Dermis microvascular lymphatic vessel endothelial cell (primary cell): ENCODE results near the gene STRA6. TPM values are rescaled to one million over a fixed set of nuclear protein-coding genes. Genes with fewer than 3 reads are reported as not detected.

Experiments used
- DNase-seq, 2 donors: peaks; one replicate each; pipeline versions ENCODE4 v3.0.0 to v3.0.0-alpha.2; 2010; ENCODE audit warnings: low read depth in 2 of 2
- total RNA-seq: library from RNA; depleted of rRNA; stranded (reverse); fragments of >200 nt; gene quantifications from 2 replicates; pipeline ENCODE4 v1.2.1, GENCODE V29; 2014

Gene STRA6, protein sequence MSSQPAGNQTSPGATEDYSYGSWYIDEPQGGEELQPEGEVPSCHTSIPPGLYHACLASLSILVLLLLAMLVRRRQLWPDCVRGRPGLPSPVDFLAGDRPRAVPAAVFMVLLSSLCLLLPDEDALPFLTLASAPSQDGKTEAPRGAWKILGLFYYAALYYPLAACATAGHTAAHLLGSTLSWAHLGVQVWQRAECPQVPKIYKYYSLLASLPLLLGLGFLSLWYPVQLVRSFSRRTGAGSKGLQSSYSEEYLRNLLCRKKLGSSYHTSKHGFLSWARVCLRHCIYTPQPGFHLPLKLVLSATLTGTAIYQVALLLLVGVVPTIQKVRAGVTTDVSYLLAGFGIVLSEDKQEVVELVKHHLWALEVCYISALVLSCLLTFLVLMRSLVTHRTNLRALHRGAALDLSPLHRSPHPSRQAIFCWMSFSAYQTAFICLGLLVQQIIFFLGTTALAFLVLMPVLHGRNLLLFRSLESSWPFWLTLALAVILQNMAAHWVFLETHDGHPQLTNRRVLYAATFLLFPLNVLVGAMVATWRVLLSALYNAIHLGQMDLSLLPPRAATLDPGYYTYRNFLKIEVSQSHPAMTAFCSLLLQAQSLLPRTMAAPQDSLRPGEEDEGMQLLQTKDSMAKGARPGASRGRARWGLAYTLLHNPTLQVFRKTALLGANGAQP
- under 0.01 TPM in 1 of 2 replicates, not detected in the other for total RNA-seq

DNA sequence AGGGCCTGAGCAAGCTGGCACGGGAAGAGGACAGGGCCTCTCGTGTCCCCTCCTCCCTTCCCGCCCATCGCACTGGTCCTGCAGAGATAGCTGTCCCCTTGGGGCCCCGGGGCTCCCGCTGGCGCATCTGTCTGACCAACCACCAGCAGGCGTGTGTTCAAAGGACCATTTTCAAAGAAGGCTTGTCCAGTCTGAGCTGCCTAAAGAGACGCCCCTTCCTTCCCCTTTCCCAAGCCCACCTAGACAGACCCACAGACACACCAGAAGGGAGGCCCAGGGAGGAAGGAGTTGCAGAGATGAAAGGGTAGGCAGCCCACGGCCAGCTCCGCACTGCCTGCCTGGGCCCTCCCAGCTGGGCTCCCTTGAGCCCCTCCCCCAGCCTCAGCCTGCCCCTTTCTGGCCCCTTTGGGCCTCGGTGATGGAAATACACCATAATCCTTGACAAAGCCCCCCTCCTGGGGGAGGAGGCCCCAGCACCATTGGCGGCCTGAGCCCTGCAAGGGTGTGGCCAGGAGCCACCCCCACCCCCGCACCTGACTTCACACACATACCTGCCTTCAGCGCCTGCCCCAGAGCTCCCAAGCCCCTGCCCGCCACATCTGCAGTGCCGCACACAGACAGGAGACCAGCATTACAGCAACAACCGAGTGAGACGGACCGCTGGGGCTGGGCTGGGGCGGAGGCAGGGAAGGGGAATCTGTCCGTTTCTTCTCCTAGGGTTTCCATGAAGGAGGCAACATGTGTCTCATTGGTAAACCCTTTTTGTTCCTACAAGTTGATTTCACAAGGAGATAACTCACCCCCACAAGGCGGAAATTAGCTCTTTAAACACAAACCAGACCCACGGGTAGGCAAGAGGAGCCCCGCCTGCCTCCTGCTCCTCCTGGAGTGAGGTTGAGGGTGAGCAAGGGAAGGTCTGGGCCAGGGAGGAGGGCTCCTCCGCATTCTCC, at the start of gene STRA6:
Gene STRA6 (minus strand): TSS at position 336 of the 950 bp plus-strand sequence. CDS start 520 bp downstream, outside the sequence.
- DNase-seq = no peak

DNA sequence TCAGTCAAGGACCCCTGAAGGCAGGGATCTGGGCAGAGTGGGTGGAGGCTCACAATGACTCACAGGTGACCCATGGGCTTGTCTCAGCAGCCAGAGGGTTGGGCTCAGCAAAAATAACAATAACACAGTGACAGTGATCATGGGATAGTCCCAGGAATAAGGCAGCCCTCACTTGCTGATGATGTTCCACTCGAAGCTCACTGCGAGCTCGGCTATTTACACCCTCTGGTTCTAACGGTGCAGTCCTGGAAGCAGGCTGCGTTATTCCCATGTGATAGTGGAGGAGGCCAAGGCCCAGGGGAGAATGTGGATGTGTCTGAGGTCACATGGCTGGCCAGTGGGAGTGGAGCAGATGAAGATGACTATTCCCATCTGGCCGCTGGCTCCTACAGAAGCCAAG, 49.7 kb upstream of the STRA6 start:
- DNase-seq = no peak

DNA sequence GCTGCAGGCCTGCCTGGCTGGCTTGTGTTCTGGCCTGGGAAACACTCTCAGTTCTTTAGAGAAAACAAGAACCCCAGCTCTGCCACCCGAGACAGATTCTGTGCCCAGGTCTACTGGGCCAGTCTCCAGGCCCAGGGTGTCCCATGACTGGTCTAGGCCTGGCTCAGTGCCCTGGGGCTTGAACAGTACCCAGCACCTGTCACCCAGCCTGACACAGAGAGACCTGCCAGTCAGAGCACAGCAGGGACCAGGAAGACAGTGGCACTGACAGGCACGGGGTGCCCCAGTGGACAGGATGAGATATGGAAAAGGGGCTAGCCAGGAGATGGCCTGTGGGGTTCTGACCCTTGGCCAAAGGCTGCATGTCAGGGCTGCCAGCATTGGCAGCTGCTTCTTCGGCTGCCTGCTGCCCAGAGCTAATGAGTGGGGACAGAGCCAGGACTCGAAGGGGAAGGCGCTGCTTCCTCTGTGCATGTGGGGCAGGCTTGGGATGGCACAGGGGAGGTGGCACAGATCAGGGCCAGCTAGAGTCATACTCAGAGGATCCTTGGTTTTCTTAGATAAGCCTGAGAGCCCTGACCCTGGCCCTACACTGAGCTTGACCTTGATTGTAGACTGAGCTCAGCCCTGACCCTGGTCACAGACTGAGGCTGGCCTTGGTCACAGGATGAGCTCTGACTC, 48.7 kb upstream of the STRA6 start:
- no peak for DNase-seq

DNA sequence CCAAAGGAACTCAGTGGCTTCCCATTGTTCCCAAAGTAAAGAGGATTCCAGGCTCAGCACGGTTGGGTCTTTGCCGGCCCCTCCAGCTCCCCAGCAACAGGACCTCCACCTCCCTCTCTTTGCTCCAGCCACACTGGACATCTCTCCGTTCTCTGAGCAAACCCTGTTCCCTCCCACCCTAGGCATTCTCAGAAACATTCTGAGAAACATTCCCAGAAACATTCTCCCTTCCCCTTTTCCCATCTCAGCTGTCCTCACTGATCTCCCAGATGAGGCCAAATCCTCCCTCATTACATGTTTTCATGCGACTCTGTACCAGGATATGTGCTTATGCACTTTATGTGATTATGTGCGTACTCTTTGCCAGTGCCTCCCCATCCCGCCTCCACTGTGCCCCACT, 47.7 kb upstream of the STRA6 start:
- no peak for DNase-seq

DNA sequence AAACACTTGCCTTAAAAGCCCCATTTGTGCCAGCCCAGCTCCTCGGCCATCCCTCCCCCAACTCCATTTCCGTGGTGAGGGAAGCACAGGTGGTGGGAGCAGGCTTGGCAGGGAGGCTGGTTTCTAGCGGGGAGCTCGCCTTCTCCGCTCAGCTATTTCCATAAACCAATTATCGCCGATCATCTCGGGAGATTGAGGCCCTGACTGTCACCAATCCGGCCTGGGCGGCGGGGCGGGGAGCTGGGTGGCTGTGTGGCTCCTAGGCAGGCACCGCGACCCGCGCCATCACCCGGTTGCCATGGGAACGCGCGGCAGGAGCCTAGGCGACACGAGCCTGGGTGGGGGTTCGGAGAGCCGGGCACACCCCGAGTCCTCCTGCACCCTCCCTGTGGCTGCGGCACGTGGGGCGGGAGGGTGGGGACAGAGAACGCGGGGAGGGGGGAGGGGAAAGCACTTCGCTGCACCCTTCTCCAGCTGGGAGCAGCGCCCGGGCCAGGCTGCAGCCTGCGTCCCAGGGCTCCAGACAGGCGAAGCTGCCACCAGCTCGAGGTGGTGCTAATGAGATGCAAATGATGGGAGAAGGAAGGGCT, 42.9 kb upstream of the STRA6 start:
- no peak for DNase-seq

DNA sequence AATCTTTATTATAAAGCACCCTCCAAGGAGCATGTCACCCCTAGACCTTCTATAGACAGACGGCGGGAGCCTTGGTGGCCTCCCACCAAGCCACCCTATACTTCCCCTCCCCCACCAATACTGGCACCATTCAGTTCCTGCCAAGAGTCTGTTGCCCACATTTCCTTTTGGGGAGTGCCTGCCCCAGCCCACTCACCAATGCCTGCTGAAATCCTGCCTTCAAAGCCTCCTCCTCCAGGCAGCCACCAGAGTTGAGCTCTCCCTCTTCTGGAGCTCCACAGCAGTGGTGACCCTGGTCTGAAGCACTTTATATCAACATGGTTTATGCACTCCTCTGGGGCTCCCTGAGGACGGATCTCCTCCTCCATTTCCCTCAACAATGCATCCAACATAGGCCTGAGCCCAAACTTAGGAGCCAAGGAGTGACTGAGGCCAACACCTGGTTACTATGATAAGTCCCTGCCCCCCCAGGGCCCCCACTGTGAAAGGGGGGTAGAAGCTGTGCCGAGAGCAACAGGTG, 42.3 kb upstream of the STRA6 start:
- no peak for DNase-seq

DNA sequence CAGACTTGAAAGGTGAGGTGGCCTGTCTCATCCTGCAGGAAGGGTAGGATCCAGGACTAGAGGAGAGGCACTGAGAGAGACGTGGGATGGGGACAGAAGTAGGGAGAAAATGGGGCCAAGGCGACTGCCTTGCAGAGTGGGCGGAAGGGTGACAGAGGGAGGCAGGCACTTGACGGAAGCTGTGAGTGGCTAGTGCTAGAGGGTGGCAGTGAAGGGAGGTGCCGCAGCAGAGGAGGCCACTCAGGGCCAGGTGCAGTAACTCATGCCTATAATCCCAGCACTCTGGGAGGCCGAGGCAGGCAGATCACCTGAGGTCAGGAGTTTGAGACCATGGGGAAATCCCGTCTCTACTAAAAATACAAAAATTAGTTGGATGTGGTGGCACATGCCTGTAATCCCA, 40.8 kb upstream of the STRA6 start:
- DNase-seq = no peak

DNA sequence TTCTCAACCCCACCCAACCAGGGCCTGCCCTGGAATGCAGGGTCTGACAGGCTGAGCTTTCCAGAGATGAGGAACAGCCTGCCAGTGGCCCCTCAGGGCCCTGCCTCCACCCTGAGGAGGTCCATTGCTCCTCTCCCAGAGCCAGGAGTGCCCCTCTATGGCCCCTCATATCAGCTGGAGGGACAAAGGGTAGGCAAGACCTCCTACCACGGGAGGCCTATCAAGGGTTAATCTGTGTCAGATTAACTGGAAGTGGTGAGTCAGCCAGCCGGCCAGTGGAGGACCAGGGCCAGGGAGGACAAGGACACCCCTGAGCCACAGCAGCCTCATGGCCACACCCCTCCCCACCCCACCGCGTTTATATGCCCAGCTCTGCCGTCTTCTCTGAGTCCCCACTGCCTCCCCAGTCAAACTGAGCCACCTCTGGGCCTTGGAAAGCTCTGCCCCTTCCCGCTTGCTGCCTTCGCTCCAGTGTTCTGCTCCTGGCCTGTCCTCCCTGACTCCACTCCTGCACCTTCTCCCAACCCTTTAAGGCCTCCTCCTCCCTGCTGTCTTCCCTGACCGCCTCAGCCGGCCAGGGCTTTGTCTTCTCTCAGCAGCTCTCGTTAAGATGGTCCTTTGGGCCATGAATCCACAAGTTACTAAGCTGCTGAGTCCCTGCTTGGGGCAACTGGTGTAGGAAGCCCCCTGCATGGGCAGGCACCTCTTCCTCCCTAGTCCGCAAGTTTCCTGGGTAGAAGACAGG, 40.0 kb upstream of the STRA6 start:
- peak in 1 of 2 donors; percentile 44 for DNase-seq

DNA sequence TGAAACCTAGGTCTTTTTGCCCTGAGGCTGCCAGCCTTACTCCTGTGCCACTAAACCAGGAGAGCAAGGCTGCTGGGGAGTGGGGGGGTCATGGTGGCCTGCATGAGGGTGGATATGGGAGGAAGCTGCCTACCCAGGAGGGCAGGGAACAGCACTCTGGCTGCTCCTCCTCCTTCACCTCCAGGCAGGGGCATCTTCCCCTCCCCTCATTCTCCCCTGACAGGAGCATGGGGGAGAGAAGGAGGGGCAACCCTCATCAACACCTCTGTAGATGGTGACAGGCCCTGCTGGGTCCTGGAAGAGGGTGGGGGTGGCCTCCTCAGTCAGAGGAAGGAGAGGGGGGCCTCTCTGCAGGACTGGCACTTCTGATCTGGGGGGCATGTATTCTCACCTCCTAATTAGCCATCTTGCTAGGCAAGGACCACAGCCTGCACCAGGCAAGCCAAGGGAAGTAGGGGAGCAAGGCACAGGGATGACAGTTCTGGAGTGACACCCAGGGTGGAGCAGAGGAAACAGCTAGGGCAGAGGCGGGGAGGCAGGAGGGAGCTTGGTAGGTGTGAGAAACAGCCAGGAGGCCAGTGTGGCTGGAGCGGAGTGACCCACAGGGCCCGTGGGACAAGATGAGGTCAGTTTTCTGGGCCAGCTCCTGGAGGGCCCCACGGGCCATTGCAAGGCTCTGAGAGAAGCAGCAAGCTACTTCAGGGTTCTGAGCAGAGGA, 38.5 kb upstream of the STRA6 start:
- no peak for DNase-seq

DNA sequence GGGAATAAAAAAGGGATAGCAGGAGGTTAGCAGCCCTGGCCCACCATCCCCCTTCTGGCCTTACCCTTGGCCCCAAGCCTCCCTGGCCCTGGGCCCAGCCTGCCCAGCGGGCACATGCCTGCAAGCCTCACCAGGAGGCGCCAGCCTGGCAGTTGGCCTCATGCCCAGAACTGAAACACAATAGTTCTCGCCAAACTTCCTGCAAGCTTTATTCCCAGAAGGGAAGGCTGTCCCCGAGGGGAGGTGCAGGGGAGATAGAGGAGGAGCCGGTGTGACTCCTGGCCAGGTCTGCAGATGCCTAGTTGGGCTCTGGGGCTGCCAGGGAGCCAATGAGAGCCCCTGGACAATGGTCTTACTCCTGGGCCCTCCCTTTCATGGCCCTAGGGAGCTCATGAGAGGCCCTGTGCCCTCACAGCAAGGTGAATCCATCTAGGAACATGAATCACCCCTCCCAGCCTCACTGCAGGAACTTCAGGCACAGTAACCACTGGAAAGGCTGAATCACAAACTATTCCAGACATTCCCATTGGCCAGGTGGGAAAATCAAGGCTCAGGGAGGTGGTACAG, 37.5 kb upstream of the STRA6 start:
- peak; percentile 83 to 90 for DNase-seq

DNA sequence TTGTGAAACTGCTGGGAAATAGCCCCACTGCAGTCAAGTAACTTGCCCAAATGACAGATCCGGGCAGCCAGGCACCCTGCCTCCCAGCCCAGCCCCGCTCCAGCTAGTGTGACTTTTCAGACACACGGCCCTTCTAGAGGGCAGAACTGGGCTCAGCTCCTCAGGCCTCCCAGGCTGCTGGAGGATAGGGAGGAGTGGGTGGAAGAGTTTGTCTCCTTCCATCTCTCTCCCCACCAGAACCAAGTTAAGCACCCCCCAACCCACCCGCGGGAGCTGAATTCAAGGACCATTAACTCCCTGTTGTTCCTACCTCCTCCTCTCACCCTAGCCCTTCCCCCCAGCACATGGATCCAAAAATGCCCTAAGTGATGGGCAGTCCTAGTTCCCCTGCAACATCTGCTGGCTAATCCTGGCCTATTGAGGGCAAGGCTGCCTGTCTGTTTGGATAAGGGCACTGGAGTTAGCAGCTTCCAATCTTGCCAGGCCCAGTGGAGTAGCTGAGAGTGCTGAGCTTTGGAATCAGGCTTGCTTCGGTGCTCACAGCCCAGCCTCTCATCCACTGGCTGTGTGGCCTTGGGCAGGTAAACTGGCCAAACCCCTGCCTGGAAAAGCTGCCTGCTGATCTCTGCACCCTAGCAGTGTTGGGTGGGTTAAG, 36.6 kb upstream of the STRA6 start:
- DNase-seq = no peak

DNA sequence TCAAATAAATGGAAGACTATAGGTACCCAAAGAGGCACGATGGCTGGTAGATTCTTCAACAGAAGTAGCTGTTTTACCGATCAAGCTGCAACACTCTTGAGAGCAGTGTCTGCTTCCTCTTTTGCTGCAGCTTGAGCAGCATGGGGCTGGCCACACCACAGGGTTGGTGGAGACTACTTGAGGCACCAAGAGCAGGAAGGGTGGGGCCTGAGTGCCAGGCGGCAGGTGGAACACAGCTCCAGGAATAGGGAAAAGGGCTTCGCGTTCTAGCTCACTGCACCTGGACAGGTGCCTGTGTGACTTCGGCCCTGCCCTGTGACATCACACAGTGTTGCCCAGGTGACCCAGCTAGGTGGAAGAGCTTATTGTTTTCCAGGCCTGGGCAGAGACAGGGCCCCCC, 33.4 kb upstream of the STRA6 start, which contains the start of gene CCDC33:
Gene CCDC33 (plus strand): TSS at position 365 of the 400 bp plus-strand sequence. CDS start 394 bp downstream, outside the sequence.
- no peak for DNase-seq

DNA sequence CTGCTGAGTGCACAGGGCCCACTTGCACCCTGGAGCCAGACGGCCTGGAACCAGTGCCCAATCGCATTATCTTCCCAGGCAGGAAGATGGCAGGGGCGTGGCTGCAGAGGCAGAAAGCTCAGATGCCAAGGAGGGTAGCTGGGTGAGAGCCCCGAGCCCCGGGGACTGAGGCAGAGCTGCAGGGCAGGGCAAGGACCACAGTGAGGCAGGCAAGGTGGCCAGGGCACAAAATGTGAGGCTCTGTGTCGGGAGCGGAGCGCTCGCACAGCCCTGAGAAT, 31.9 kb upstream of the STRA6 start:
- DNase-seq = no peak

DNA sequence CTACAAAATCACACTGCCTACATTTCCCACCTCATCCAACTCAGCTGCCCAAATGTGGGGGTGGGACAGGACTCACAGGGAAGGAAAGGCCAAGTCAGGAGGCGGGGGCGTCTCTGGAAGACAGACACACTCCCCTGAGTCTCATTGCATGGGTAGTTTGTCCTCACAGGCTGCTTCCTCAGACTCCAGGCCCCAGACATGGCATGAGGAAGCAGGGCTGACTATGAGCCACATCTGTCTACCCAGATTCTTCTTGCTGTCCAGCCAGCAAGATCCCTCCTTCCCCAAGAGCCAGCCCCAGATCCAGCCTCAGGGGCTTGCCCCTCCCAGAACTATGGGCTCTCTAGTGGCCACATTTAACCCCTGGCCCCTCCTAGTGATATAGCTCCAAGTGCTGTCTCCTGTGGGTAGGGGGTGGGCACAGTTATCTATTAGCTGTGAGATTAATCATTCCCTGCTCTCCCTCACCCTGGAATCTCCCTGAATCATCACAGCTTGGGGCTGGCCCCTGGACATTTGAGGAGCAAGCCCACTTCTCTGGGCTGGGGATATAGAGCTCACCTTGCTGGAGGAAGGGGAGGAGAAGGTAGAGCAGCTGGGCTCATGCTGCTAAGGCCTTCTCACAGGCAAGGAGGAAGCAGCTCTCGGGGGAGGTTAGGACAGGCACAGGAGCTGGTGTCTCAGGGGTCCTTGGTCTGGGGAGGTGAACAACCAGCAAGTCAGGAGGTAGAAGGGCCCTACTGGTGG, 31.4 kb upstream of the STRA6 start:
- DNase-seq = no peak

DNA sequence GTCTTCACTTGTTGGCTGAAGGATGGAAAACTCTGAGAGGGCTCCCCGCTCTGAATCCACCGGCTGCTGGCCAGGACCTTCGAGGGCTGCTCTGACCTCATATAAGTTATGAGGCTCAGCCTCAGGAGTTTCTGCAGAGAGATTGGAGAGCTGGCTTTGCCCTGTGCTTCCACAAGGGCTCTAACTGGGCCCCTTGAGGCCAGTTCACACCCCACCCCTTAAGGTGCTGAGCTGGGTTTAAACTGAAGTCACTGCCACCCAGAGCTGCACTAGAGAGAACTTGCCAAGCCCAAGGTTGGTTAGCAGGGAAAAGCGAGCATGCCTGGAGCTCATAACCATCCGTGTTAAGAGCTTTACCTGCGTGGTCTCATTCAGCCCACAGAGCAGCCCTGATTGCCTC, 30.8 kb upstream of the STRA6 start:
- DNase-seq = no peak

DNA sequence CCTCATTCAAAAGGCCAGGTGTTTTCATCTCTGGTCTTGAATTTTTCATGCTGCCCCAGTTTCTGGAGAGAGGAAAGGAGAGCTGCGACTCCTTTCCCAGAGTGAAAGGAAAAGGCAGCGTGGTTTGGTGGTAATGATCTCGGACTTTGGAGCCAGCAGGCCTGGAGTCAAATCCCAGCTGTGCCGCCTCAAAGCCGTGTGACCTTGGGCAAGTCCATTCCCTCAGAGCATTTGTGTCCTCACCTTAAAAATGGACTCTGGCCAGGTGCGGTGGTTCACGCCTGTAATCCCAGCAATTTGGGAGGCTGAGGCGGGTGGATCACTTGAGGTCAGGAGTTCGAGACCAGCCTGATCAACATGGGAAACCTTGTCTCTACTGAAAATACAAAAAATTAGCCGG, 28.9 kb upstream of the STRA6 start:
- no peak for DNase-seq

DNA sequence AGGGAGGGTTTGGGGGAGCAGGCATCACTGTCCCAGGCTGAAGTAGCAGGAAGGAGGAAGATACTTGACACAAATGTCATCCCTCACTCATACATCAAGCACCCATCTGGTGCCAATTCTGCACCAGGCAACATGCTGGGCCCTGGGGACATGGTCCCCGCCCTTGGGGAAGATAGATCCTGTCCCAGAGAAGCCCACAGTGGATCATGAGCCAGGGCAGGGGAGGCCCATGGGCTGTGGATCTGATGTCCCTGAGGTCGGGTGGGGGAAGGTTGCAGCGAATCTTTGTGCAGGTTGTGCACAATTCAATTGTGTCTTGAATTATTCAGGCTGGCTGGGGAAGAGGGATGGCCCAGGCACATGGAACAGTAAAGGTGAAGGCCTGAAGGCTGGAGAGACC, 27.1 kb upstream of the STRA6 start:
- DNase-seq = no peak

DNA sequence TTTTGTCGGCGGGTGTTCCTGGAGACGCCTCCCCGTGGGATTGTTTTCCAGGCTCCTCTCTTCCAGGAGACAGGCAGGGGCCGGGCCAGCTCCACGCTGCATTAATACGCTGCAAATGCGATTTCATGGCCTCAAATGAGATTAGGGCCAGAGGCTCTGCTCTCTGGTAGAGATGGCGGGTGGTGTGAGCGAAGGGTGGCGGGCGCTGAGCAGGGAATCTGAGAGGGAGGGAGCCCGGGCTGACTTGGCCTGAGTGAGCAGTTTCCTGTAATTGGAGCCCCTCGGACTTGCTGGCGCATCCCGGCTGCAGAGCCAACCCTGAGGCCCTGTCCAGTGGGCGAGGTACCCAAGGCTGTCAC, 26.1 kb upstream of the STRA6 start:
- DNase-seq = peak in 1 of 2 donors; percentile 40
